HG03064 (cell line): ENCODE results near the gene RHOJ.
"Not testable (repeated sequence)": the region's sequence is repeated elsewhere in the genome, so short reads cannot be mapped to it uniquely, and the experiment has no call there.

Source experiments
- ATAC-seq: cut with Tn5 transposase; IDR thresholded peaks from one replicate; pipeline ENCODE4 v1.9.1; 2021; ENCODE audit warnings: low read depth; ENCODE audit not compliant: unreplicated experiment

The RHOJ gene

GRCh38 chr14:63204407-63205043 lies at the start of gene RHOJ:
RHOJ (plus strand) TSS chr14:63204443; CDS start chr14:63204870, 427 bp downstream.
- ATAC-seq = no peak

- no peak for ATAC-seq
Observed at GRCh38 chr14:63155511-63156185, 48.6 kb upstream of the RHOJ start.

- ATAC-seq = no peak
Observed at GRCh38 chr14:63157195-63157594, 47.0 kb upstream of the RHOJ start.

GRCh38 chr14:63163306-63163705 lies 40.9 kb upstream of the RHOJ start:
- ATAC-seq = no peak

GRCh38 chr14:63164108-63164683 lies 40.0 kb upstream of the RHOJ start:
- no peak for ATAC-seq

- ATAC-seq = not testable (repeated sequence)
Observed at GRCh38 chr14:63165267-63165666, 39.0 kb upstream of the RHOJ start.

- no peak for ATAC-seq
Observed at GRCh38 chr14:63167044-63167443, 37.2 kb upstream of the RHOJ start.

- ATAC-seq = no peak
Observed at GRCh38 chr14:63174760-63175191, 29.5 kb upstream of the RHOJ start.

- ATAC-seq = no peak
Observed at GRCh38 chr14:63175531-63175930, 28.7 kb upstream of the RHOJ start.

GRCh38 chr14:63178912-63179311 lies 25.3 kb upstream of the RHOJ start:
- no peak for ATAC-seq

GRCh38 chr14:63179383-63179782 lies 24.9 kb upstream of the RHOJ start:
- no peak for ATAC-seq

GRCh38 chr14:63180011-63180410 lies 24.2 kb upstream of the RHOJ start:
- ATAC-seq = no peak

- no peak for ATAC-seq
Observed at GRCh38 chr14:63182968-63183367, 21.3 kb upstream of the RHOJ start.

- ATAC-seq = no peak
Observed at GRCh38 chr14:63186453-63186852, 17.8 kb upstream of the RHOJ start.

- no peak for ATAC-seq
Observed at GRCh38 chr14:63191211-63191610, 13.0 kb upstream of the RHOJ start.

GRCh38 chr14:63192085-63192484 lies 12.2 kb upstream of the RHOJ start:
- ATAC-seq = no peak

GRCh38 chr14:63193236-63193635 lies 11.0 kb upstream of the RHOJ start:
- no peak for ATAC-seq

- ATAC-seq = no peak
Observed at GRCh38 chr14:63200035-63200740, 4.1 kb upstream of the RHOJ start.

- ATAC-seq = no peak
Observed at GRCh38 chr14:63200767-63201166, 3.5 kb upstream of the RHOJ start.

- no peak for ATAC-seq
Observed at GRCh38 chr14:63203015-63203414, 1.2 kb upstream of the RHOJ start.
